ENCODE measurements around the gene ZNF584. TPM values are rescaled to one million over a fixed set of nuclear protein-coding genes. Genes with fewer than 3 reads are reported as not detected.

ZNF584 gene
- total and polyA plus RNA-seq, 2 donors (not counting 3 experiments of a cell fraction or from before 2014, with no cell fraction given), result 5.9 to 12.4 TPM

GRCh38 chr19:58429745-58430144 is 21.3 kb downstream of the ZNF584 start:
- no peaks in the 10 kb centered on the region for H3K79me2 ChIP-seq (ENCODE audit: control insufficient read depth, insufficient read depth, low read length)
- TF ChIP-seq, protein P1, sequence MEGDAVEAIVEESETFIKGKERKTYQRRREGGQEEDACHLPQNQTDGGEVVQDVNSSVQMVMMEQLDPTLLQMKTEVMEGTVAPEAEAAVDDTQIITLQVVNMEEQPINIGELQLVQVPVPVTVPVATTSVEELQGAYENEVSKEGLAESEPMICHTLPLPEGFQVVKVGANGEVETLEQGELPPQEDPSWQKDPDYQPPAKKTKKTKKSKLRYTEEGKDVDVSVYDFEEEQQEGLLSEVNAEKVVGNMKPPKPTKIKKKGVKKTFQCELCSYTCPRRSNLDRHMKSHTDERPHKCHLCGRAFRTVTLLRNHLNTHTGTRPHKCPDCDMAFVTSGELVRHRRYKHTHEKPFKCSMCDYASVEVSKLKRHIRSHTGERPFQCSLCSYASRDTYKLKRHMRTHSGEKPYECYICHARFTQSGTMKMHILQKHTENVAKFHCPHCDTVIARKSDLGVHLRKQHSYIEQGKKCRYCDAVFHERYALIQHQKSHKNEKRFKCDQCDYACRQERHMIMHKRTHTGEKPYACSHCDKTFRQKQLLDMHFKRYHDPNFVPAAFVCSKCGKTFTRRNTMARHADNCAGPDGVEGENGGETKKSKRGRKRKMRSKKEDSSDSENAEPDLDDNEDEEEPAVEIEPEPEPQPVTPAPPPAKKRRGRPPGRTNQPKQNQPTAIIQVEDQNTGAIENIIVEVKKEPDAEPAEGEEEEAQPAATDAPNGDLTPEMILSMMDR (IDR thresholded peaks at IDR 0.05; ENCODE audit: extremely low read depth in 1 of 2, insufficient read depth in 1 of 2, low read depth in 1 of 2, low read length in 2 of 2), result no peak
- TF ChIP-seq GATA2 (IDR thresholded peaks at IDR 0.05; ENCODE audit: insufficient read depth, insufficient read length, low read depth, low read length) (no peak), JUN (IDR thresholded peaks at IDR 0.05; ENCODE audit: borderline replicate concordance, insufficient read depth, insufficient read length, low read depth) (no peak), POLR2A (IDR thresholded peaks at IDR 0.05; ENCODE audit: low read depth, low read length) (no peak), FOS (IDR thresholded peaks at IDR 0.05; ENCODE audit: borderline replicate concordance, insufficient read depth, low read length) (no peak), POLR2AphosphoS5 (IDR thresholded peaks at IDR 0.05; ENCODE audit: insufficient read depth, low read depth, low read length) (no peak), EZH2 (IDR thresholded peaks at IDR 0.05; ENCODE audit: borderline replicate concordance, low read depth, low read length, severe bottlenecking) (no peak), MYC (IDR thresholded peaks at IDR 0.05; ENCODE audit: low read depth, low read length) (no peak)
- TF ChIP-seq, protein P2, sequence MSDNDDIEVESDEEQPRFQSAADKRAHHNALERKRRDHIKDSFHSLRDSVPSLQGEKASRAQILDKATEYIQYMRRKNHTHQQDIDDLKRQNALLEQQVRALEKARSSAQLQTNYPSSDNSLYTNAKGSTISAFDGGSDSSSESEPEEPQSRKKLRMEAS (IDR thresholded peaks at IDR 0.05; ENCODE audit: insufficient read depth, insufficient read length), result no peak
- dilution Hi-C loops (cut with MboI; ENCODE audit: extremely low pct_ligation_motif_present, low sequenced_read_pairs), result no loop called here
- no peaks in the 10 kb centered on the region for H3K4me1 ChIP-seq (ENCODE audit: control insufficient read depth, extremely low read depth, insufficient read depth, low read length)
- H3K4me3 ChIP-seq (replicated peaks in 1 of 3; ENCODE audit: insufficient read depth in 1 of 3, low read depth in 1 of 3, low read length in 3 of 3), result no peak overlapping the region
- CTCF ChIA-PET, result no interaction called here
- POLR2A ChIA-PET, result no interaction called here
- peaks cover 5 to 9% of the 10 kb centered on the region in 2 experiments for H3K36me3 ChIP-seq (ENCODE audit: control insufficient read depth in 2 of 2, extremely low read depth in 1 of 2, insufficient read depth in 2 of 2, low read length in 2 of 2)
- no peak overlapping the region for H2AFZ ChIP-seq (ENCODE audit: low read depth, low read length)
- DNase-seq (ENCODE audit: low read depth, low spot score) (no peak), FAIRE-seq (no peak)
- H3K27me3 ChIP-seq (ENCODE audit: control insufficient read depth in 2 of 2, insufficient read depth in 2 of 2, low read length in 2 of 2), result no peaks in the 10 kb centered on the region
- no peak overlapping the region for H3K4me2 ChIP-seq (ENCODE audit: insufficient read depth, low read length)
- BruUV-seq (replicated peaks), result no TSS peak
- no peak overlapping the region for H3K27ac ChIP-seq (ENCODE audit: insufficient read depth, low read depth, low read length)
- H3K9me1 ChIP-seq (replicated peaks; ENCODE audit: control insufficient read depth, extremely low read depth, insufficient read depth, low read length), result no peaks in the 10 kb centered on the region
- intact Hi-C loops (cut with micrococcal nuclease), result no loop called here
- no peaks in the 10 kb centered on the region for H4K20me1 ChIP-seq (replicated peaks; ENCODE audit: control insufficient read depth, extremely low read depth, insufficient read depth, low read length)
- peaks cover 35% of the 10 kb centered on the region for H3K9me3 ChIP-seq (replicated peaks; ENCODE audit: control insufficient read depth, insufficient read depth, low read length)
- no peak overlapping the region for H3K9ac ChIP-seq (replicated peaks; ENCODE audit: extremely low read depth, insufficient read depth, low read length)

Data from endothelial cell of umbilical vein (primary cell).